ENCODE results near the gene TAF7L.
A peak's percentile ranks its signal among the peaks of the same experiment; 100 is the strongest.
"Not testable (repeated sequence)": the region's sequence is repeated elsewhere in the genome, so short reads cannot be mapped to it uniquely, and the experiment has no call there.

The TAF7L gene

GRCh38 chrX:101290957-101291603, at the start of gene TAF7L:
TAF7L (minus strand) TSS chrX:101291334; CDS start chrX:101287543, 3,791 bp downstream.
- peak; percentile 1 for DNase-seq (ENCODE audit: low read depth)
- no peak within 1 kb of the TSS for H3K4me3 ChIP-seq (ENCODE audit: low read length)

GRCh38 chrX:101337776-101338271, 46.7 kb upstream of the TAF7L start:
- no peak for DNase-seq (ENCODE audit: low read depth)
- H3K4me3 ChIP-seq (ENCODE audit: low read length): no peak overlapping the region
- TF ChIP-seq CTCF (IDR thresholded peaks at IDR 0.05; ENCODE audit: insufficient read depth, low read depth, low read length, missing control alignments): no peak

More at GRCh38 chrX:101290957-101291603, at the start of gene TAF7L:
- no peak for TF ChIP-seq CTCF (IDR thresholded peaks at IDR 0.05; ENCODE audit: insufficient read depth, low read depth, low read length, missing control alignments)

GRCh38 chrX:101334310-101334709, 43.2 kb upstream of the TAF7L start:
- H3K4me3 ChIP-seq (ENCODE audit: low read length); DNase-seq (ENCODE audit: low read depth): not testable (repeated sequence)

GRCh38 chrX:101326600-101326999, 35.5 kb upstream of the TAF7L start:
- DNase-seq (ENCODE audit: low read depth); H3K4me3 ChIP-seq (ENCODE audit: low read length): not testable (repeated sequence)

GRCh38 chrX:101303790-101304189, 12.7 kb upstream of the TAF7L start:
- no peak for TF ChIP-seq CTCF (IDR thresholded peaks at IDR 0.05; ENCODE audit: insufficient read depth, low read depth, low read length, missing control alignments)
- no peak for DNase-seq (ENCODE audit: low read depth)
- no peak overlapping the region for H3K4me3 ChIP-seq (ENCODE audit: low read length)

- H3K4me3 ChIP-seq (ENCODE audit: low read length); DNase-seq (ENCODE audit: low read depth): not testable (repeated sequence)
These were observed 4.5 kb upstream of the TAF7L start for GRCh38 chrX:101295603-101296002.

GRCh38 chrX:101287402-101287801, 3.7 kb downstream of the TAF7L start:
- peak; percentile 41 for DNase-seq (ENCODE audit: low read depth)
- no peak overlapping the region for H3K4me3 ChIP-seq (ENCODE audit: low read length)
- TF ChIP-seq CTCF (IDR thresholded peaks at IDR 0.05; ENCODE audit: insufficient read depth, low read depth, low read length, missing control alignments): peak; percentile 59

- no peak for TF ChIP-seq CTCF (IDR thresholded peaks at IDR 0.05; ENCODE audit: insufficient read depth, low read depth, low read length, missing control alignments)
- H3K4me3 ChIP-seq (ENCODE audit: low read length): no peak overlapping the region
- DNase-seq (ENCODE audit: low read depth): no peak
These were observed 14.9 kb downstream of the TAF7L start for GRCh38 chrX:101276238-101276637.

All from epithelial cell of esophagus (primary cell).